Ishikawa (cell line): ENCODE data around the gene BLID.

Experiments
- EGR1 ChIP-seq: IDR thresholded peaks from 2 replicates; pipeline ENCODE4 v1.6.1; 2012
- FOXM1 ChIP-seq: IDR thresholded peaks from 2 replicates; pipeline ENCODE4 v1.6.1; 2012; ENCODE audit warnings: low read depth, borderline replicate concordance
- RAD21 ChIP-seq: IDR thresholded peaks from 2 replicates; pipeline ENCODE4 v1.6.1; 2012; ENCODE audit warnings: low read depth
- TEAD4 ChIP-seq: IDR thresholded peaks from 2 replicates; pipeline ENCODE4 v1.6.1; 2012
- YY1 ChIP-seq: IDR thresholded peaks from 2 replicates; pipeline ENCODE4 v1.6.1; 2012; ENCODE audit warnings: low read depth
- ZBTB7A ChIP-seq: IDR thresholded peaks from 2 replicates; pipeline ENCODE4 v1.6.1; 2012; ENCODE audit warnings: low read depth
- TF ChIP-seq, protein P1 (sequence below): IDR thresholded peaks from 2 replicates; pipeline ENCODE4 v1.6.1; 2012; ENCODE audit warnings: low read depth, mild to moderate bottlenecking
- TF ChIP-seq, protein P2 (sequence below): IDR thresholded peaks from 2 replicates; pipeline ENCODE4 v1.6.1; 2012
- TF ChIP-seq, protein P3 (sequence below): IDR thresholded peaks from 2 replicates; pipeline ENCODE4 v1.6.1; 2012

DNA sequence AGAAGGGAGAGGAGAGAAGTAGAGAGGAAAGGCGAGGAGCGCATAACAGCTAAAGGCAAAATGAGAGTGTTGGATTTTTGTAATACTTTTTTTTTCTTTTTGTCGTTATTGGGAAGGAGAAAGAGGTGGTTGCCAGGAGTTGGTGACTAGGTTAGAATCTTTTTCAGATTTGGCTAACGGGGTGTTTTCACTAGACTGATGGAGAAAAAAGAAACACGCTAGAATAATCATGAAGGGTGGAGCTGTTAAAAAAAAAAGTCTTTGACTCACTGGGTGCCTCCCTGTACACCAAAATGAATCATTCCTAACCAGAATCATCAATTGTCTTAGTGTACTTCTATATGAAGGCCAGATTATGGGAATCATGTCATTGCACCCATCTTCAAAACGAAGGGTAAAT is 12.7 kb downstream of the BLID start:
- TF ChIP-seq EGR1 (no peak), TEAD4 (no peak), FOXM1 (no peak), RAD21 (no peak), ZBTB7A (no peak), YY1 (no peak)
- TF ChIP-seq, protein P1, sequence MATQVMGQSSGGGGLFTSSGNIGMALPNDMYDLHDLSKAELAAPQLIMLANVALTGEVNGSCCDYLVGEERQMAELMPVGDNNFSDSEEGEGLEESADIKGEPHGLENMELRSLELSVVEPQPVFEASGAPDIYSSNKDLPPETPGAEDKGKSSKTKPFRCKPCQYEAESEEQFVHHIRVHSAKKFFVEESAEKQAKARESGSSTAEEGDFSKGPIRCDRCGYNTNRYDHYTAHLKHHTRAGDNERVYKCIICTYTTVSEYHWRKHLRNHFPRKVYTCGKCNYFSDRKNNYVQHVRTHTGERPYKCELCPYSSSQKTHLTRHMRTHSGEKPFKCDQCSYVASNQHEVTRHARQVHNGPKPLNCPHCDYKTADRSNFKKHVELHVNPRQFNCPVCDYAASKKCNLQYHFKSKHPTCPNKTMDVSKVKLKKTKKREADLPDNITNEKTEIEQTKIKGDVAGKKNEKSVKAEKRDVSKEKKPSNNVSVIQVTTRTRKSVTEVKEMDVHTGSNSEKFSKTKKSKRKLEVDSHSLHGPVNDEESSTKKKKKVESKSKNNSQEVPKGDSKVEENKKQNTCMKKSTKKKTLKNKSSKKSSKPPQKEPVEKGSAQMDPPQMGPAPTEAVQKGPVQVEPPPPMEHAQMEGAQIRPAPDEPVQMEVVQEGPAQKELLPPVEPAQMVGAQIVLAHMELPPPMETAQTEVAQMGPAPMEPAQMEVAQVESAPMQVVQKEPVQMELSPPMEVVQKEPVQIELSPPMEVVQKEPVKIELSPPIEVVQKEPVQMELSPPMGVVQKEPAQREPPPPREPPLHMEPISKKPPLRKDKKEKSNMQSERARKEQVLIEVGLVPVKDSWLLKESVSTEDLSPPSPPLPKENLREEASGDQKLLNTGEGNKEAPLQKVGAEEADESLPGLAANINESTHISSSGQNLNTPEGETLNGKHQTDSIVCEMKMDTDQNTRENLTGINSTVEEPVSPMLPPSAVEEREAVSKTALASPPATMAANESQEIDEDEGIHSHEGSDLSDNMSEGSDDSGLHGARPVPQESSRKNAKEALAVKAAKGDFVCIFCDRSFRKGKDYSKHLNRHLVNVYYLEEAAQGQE = no peak
- TF ChIP-seq, protein P2, sequence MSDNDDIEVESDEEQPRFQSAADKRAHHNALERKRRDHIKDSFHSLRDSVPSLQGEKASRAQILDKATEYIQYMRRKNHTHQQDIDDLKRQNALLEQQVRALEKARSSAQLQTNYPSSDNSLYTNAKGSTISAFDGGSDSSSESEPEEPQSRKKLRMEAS = no peak
- TF ChIP-seq, protein P3, sequence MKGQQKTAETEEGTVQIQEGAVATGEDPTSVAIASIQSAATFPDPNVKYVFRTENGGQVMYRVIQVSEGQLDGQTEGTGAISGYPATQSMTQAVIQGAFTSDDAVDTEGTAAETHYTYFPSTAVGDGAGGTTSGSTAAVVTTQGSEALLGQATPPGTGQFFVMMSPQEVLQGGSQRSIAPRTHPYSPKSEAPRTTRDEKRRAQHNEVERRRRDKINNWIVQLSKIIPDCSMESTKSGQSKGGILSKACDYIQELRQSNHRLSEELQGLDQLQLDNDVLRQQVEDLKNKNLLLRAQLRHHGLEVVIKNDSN = no peak
